Right hindlimb (tissue), 1 donor: Measurements from ENCODE around the gene SYVN1.

ENCODE experiments used
- DNase-seq: peaks from one replicate; pipeline ENCODE4 v3.0.0-alpha.2; 2018

Gene SYVN1

DNA sequence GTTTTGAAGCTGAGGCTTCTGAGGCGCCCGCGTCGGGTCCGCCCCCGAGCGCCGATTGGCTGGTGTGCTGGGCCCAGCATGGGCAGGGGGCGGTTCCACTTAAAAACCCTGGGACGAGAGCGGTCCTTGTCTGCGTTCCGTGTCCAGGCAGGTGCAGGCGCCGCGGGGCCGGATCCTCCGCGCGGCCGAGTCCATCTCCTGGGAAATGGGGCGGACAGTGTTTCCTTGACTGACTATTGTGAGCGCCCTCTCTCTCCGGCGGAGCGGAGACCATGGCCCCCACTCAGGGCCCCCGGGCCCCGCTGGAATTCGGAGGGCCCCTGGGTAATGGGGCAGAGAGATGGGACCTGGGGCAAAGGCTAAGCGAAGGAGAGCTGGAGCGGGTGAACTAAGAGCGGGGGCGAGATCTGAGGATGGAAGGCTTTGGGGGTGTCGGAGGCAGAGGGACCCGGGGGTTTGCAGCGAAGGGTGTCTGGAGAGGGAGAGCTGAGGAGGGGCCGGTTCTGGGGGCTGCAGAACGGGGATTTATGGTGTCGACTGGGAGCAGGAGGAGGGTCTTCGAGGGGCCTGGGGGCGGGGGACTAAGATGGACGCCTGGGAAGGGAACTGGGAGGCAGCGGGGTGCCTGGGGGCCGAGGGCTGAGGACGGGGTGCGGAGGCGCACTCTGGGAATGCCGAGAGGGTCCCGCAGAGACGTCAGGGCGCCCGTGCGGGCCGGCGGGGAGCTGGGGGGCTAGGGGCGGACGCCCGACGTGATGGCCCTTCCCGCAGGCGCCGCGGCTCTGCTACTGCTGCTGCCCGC is 22.4 kb downstream of the SYVN1 start, which contains the start of gene TM7SF2:
Gene TM7SF2, plus strand, starts transcription at position 129 of the 802 bp plus-strand sequence. Its CDS starts 144 bp downstream, at position 273.
- DNase-seq, result peak; percentile 92

- DNase-seq, result no peak
These were observed 23.1 kb downstream of the SYVN1 start for GRCh38 chr11:65111159-65111743.

GRCh38 chr11:65110354-65110861 is 23.9 kb downstream of the SYVN1 start:
- DNase-seq, result peak; percentile 91

DNA sequence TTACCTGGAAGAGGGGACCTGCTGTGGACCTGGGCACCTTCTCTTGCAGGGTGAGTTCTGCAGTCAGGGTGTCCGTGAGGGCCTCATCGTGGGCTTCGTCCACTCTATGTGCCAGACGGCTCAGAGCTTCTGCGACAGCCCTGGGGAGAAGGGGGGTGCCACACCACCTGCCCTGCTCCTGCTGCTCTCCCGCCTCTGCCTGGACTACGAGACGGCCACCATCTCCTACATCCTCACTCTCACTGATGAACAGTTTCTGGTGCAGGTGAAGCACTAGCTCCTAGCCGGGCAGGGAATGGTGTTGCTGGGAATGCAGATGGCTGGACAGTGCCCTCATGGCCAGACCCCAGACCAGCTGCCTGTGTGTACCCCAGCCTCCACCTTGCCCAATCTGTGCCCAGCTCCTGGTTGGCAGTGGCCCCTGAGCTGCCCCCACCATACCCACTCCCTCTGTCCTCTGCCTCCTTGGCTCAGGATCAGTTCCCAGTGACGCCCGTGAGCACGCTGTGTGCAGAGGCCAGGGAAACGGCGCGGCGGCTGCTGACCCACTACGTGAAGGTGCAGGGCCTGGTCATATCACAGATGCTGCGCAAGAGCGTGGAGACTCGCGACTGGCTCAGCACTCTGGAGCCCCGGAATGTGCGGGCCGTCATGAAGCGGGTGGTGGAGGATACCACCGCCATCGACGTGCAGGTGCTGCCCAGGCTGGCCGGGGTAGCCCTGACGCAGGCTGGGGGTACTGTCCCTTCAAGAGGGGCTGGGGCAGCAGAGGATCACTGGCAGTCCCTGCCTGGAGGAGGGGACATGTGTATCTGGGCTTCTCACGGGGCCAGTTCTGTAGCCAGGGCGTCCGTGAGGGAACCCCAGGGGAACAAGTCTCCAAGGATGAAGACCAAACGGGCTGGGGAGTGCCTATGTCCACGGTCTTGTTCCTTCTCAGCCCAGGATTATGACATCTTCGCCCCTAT is 24.8 kb downstream of the SYVN1 start:
- DNase-seq, result no peak

DNA sequence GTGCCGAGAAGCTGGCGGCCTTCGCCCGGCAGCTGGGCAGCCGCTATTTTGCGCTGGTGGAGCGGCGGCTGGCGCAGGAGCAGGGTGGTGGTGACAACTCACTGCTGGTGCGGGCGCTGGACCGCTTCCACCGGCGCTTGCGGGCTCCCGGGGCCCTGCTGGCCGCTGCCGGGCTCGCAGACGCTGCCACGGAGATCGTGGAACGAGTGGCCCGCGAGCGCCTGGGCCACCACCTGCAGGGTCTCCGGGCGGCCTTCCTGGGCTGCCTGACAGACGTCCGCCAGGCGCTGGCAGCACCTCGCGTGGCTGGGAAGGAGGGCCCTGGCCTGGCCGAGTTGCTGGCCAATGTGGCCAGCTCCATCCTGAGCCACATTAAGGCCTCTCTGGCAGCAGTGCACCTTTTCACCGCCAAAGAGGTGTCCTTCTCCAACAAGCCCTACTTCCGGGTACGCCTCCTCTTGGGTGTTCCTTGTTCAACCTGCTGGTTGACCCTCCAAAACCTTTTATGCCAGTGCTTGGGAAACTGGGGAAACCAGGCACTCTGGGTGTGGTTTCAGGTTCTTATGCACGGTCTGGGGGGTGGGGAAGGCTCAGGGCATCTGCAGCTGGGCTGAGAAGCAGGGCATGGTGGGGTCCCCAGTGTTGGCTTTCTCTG is 25.7 kb downstream of the SYVN1 start:
- no peak for DNase-seq

DNA sequence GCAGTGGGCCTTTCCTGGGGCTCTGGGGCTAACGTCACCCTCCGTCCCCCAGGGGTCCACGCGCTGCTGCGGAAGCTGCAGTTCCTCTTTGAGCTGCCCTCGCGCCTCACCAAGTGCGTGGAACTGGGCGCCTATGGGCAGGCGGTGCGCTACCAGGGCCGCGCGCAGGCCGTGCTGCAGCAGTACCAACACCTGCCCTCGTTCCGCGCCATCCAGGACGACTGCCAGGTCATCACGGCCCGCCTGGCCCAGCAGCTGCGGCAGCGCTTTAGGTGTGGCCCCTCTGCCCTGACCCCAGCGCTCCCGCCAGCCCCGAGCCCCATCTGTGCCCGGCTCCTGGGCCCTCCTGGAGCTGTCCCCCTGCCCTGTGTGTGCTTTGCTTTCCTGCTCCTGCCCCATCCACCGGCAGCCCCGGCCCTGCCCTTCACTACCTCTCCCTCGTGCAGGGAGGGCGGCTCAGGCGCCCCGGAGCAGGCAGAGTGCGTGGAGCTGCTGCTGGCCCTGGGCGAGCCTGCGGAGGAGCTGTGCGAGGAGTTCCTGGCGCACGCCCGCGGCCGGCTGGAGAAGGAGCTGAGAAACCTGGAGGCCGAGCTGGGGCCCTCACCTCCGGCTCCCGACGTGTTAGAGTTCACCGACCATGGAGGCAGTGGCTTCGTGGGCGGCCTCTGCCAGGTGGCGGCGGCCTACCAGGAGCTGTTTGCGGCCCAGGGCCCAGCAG is 26.4 kb downstream of the SYVN1 start:
- DNase-seq, result no peak

- no peak for DNase-seq
These were observed 27.2 kb downstream of the SYVN1 start for GRCh38 chr11:65107078-65107477.

DNA sequence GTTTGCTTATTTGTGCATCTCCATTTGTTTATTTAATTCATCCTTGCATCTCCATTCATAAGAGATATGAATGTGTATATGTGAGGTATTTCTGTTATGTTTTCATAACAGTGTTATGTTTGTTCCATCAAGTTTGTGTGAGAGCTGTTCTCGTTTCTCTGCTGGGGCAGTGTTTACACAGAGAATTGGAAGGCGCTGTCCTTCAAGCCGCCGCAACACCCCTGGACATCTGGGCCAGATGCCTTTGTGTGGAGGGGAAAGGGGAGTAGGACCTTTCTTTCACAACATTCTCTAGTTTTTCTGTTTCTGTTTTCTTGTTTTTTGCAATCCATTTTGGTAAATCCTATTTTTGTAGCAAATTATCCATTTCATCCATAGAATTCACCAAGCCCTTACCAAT is 29.7 kb downstream of the SYVN1 start:
- DNase-seq, result no peak

- no peak for DNase-seq
These were observed 30.8 kb downstream of the SYVN1 start for GRCh38 chr11:65103476-65103875.

DNA sequence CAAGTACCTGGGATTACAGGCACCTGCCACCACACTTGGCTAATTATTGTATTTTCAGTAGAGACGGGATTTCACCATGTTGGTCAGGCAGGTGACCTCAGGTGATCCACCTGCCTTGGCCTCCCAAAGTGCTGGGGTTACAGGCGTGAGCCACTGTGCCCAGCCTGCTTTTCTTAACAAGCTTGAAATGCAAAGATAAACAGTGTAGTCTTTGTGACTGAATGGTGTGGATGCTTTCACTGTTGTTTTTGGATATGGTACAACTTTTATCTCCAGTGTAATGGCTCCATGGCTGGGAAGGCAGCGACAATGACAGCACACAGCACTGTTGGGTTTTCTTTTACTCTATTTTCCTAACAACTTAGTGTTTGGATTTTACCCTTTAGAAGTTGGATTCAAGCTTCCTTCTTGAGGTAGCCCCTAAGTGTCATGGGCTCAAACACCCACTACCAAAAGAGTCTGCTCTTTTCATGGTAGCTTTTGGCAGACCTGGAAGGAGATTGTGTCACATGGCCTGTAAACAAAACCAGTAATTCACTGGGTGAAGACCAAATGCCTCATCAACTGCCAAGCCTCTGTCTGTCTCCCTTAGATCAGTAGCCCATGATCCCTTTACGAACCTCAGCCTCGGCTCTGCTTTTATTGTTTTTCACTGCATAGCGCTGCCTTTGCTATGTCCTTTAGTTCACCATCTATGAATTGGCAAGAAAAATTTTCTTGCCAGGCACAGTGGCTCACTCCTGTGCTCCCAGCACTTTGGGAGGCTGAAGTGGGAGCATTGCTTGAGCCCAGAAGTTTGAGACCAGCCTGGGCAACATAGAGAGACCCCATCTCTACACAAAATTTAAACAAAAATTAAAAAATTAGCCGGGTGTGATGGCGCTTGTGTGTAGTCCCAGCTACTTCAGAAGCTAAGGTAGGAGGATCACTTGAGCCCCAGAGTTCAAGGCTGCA is 31.9 kb downstream of the SYVN1 start:
- DNase-seq, result no peak

GRCh38 chr11:65100674-65101350 is 33.5 kb downstream of the SYVN1 start:
- DNase-seq, result no peak

DNA sequence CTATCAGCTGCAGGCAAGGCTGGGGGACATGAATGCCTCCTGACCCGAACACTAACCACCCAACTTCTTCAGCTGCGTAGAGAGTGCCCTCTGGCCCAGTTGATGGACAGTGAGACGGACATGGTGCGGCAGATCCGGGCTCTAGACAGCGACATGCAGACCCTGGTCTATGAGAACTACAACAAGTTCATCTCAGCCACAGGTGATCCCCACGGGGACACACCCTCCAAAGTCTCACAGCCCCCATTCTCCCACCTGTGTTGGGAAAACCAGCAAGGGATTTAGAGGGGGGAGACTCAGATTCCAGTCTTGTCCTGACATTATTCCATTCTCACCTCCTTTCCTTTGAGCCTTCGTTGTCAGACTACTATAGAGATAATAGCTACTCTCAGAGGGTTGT is 37.4 kb downstream of the SYVN1 start:
- no peak for DNase-seq

DNA sequence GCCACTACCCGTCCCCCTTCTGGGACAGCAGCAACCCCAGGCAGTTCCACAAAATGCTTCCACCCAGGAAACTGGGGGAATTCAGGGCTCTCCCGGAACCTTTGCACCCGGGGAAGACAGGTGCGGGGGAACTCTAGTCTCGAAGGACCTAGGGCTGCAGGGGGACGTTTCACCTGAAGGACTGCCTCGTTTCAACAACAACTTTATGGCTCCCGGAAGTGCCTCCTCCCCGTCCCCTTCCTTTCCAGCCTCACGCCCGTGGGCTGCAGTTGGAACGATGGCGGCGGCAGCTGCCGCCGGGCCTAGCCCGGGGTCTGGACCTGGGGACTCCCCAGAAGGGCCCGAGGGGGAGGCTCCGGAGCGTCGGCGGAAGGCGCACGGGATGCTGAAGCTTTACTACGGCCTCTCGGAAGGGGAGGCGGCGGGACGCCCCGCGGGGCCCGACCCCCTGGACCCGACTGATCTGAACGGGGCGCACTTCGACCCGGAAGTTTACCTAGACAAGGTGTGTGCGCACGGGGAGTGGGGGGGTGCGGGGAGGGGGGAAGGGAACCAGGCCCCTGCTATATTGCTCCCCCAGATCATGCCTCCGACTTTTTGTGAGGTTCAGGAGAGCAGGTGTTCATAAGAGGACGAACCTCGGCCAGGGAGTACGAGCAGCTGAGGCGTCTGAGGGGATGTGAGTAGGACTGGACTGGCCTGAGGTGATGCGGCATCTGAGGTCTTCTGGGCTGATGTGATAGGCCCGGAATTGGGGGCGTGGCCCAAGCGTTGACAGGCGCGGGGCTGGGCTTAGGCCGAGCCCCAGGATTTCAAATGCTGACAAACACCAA is 38.1 kb downstream of the SYVN1 start, which contains the start of gene VPS51:
Gene VPS51, plus strand, starts transcription at position 241 of the 833 bp plus-strand sequence. Its CDS starts 37 bp downstream, at position 278.
- DNase-seq, result peak; percentile 89

DNA sequence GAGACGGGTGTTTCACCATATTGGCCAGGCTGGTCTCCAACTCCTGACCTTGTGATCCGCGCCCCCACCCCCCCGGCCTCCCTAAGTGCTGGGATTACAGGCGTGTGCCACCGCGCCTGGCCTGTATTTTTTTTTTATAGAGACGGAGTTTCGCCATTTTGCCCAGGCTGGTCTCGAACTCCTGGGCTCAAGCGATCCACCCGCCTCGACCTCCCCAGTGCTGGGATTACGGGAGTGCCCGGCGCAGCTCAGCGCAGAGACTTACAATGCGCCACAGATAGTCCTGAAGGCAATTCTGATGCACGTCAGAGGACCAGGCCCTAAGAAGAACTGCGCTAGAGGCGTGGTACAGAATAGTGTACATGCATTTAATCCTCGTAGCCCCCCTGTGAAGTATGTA is 38.9 kb downstream of the SYVN1 start:
- no peak for DNase-seq

GRCh38 chr11:65090628-65091027 is 43.7 kb downstream of the SYVN1 start:
- DNase-seq, result no peak

DNA sequence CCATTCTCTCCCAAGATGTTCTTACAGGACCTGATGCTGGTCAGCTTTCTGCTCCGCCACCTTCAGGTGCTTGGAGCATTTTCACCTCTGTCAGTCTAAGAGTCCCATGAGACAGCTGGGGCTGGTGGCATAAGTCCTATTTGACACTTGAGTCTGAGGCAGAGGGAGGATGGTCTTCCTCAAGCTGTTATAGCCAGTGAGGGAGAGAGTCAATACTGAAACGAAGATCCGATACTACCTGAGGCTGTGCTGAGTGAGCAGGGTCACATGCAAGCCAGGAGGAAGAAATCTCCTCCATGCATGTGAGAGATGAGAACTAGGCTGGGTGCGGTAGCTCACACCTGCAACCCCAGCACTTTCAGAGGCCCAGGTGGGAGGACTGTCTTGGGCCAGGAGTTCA is 44.7 kb downstream of the SYVN1 start:
- DNase-seq, result no peak

- no peak for DNase-seq
These were observed 46.5 kb downstream of the SYVN1 start for GRCh38 chr11:65087827-65088226.

GRCh38 chr11:65087216-65087615 is 47.1 kb downstream of the SYVN1 start:
- no peak for DNase-seq

- DNase-seq, result no peak
These were observed 47.5 kb downstream of the SYVN1 start for GRCh38 chr11:65086809-65087208.
